Stimulated activated CD8-positive, alpha-beta memory T cell treated with anti-CD3 and anti-CD28 coated beads, Interleukin-2, amount 100 ng/mL, for 48 hours (primary cell): ENCODE results near the gene CCDC80.

Experiments
- DNase-seq, 2 donors: peaks; one replicate each; pipeline ENCODE4 v3.0.0-alpha.2; 2020; ENCODE audit warnings: low read depth in 2 of 2

The CCDC80 gene

GRCh38 chr3:112656043-112656442 is 15.1 kb upstream of the CCDC80 start:
- DNase-seq = no peak

GRCh38 chr3:112654979-112655378 is 14.0 kb upstream of the CCDC80 start:
- DNase-seq = no peak

- DNase-seq = no peak
Measured at GRCh38 chr3:112654492-112654891, 13.5 kb upstream of the CCDC80 start.

- DNase-seq = no peak
Measured at GRCh38 chr3:112653881-112654300, 12.9 kb upstream of the CCDC80 start.

GRCh38 chr3:112653209-112653871 is 12.4 kb upstream of the CCDC80 start:
- DNase-seq = no peak

- DNase-seq = no peak
Measured at GRCh38 chr3:112651516-112651915, 10.6 kb upstream of the CCDC80 start.

- DNase-seq = no peak
Measured at GRCh38 chr3:112651071-112651470, 10.1 kb upstream of the CCDC80 start.

- no peak for DNase-seq
Measured at GRCh38 chr3:112650482-112650881, 9.5 kb upstream of the CCDC80 start.

GRCh38 chr3:112649478-112649735 is 8.5 kb upstream of the CCDC80 start:
- DNase-seq = no peak

- no peak for DNase-seq
Measured at GRCh38 chr3:112647122-112647521, 6.2 kb upstream of the CCDC80 start.

- no peak for DNase-seq
Measured at GRCh38 chr3:112646623-112647022, 5.7 kb upstream of the CCDC80 start.

- DNase-seq = no peak
Measured at GRCh38 chr3:112644453-112644852, 3.5 kb upstream of the CCDC80 start.

- DNase-seq = no peak
Measured at GRCh38 chr3:112643621-112644240, 2.8 kb upstream of the CCDC80 start.

GRCh38 chr3:112642912-112643506 is 2.1 kb upstream of the CCDC80 start:
- peak; percentile 55 to 61 for DNase-seq

GRCh38 chr3:112640276-112640929 is 540 bp downstream of the CCDC80 start:
- DNase-seq = no peak

GRCh38 chr3:112639455-112640225 is 1.3 kb downstream of the CCDC80 start:
- no peak for DNase-seq

GRCh38 chr3:112638327-112639020 is 2.5 kb downstream of the CCDC80 start:
- DNase-seq = no peak

GRCh38 chr3:112637700-112638099 is 3.2 kb downstream of the CCDC80 start:
- DNase-seq = no peak

GRCh38 chr3:112635674-112636073 is 5.3 kb downstream of the CCDC80 start:
- DNase-seq = no peak

- DNase-seq = no peak
Measured at GRCh38 chr3:112634786-112635541, 6.0 kb downstream of the CCDC80 start.

- no peak for DNase-seq
Measured at GRCh38 chr3:112633757-112634156, 7.2 kb downstream of the CCDC80 start.
